Uterus (tissue), 2 donors: ENCODE data around the gene PPARG.

ENCODE experiments used
- CTCF ChIP-seq, 4 experiments: fragments of 200-600 bp in 2 of 4; fragments of 450-650 bp in 2 of 4; sonication (generic) in 2 of 4; IDR thresholded peaks; one replicate each; pipeline ENCODE4 v1.5.1; 2016 to 2019; ENCODE audit warnings: antibody characterized with exemption in 4 of 4, mild to moderate bottlenecking in 2 of 4, moderate library complexity in 1 of 4
- POLR2A ChIP-seq, 2 donors: fragments of 450-650 bp; IDR thresholded peaks; one replicate each; pipeline ENCODE4 v1.6.1; 2016; ENCODE audit warnings: antibody characterized with exemption in 2 of 2, mild to moderate bottlenecking in 1 of 2, moderate library complexity in 1 of 2

GRCh38 chr3:12296511-12296910 is 7.6 kb downstream of the PPARG start:
- no peak for TF ChIP-seq CTCF (IDR thresholded peaks at IDR 0.05)
- TF ChIP-seq POLR2A (IDR thresholded peaks at IDR 0.05), result no peak
